Ascending aorta (tissue), 2 donors: ENCODE data around the gene ARID4B. TPM values are rescaled to one million over a fixed set of nuclear protein-coding genes. Genes with fewer than 3 reads are reported as not detected.
"Not testable (repeated sequence)": the region's sequence is repeated elsewhere in the genome, so short reads cannot be mapped to it uniquely, and the experiment has no call there.

Source experiments
- DNase-seq, 2 donors: peaks; one replicate each; pipeline ENCODE4 v3.0.0-alpha.2; 2019; ENCODE audit warnings: low spot score in 2 of 2
- H3K27ac ChIP-seq, 2 donors: fragments of 200-600 bp; sonication (generic); one replicate each; pipeline ENCODE4 v1.5.1; 2016 to 2017; ENCODE audit warnings: mild to moderate bottlenecking in 1 of 2
- H3K27me3 ChIP-seq: fragments of 200-600 bp; sonication (generic); one replicate; pipeline ENCODE4 v1.5.1; 2017
- H3K36me3 ChIP-seq, 2 donors: fragments of 200-600 bp; sonication (generic); one replicate each; pipeline ENCODE4 v1.5.1; 2016
- H3K4me1 ChIP-seq, 2 donors: fragments of 200-600 bp; sonication (generic); one replicate each; pipeline ENCODE4 v1.5.1; 2016 to 2017; ENCODE audit warnings: mild to moderate bottlenecking in 1 of 2
- H3K4me3 ChIP-seq, 2 donors: fragments of 200-600 bp; sonication (generic); one replicate each; pipeline ENCODE4 v1.5.1; 2016 to 2017; ENCODE audit warnings: mild to moderate bottlenecking in 1 of 2
- H3K9me3 ChIP-seq, 2 donors: fragments of 200-600 bp; sonication (generic); one replicate each; pipeline ENCODE4 v1.5.1; 2016
- CTCF ChIP-seq, 3 experiments: fragments of 200-600 bp in 2 of 3; fragments of 450-650 bp in 1 of 3; sonication (generic) in 2 of 3; IDR thresholded peaks; one replicate each; pipeline ENCODE4 v1.5.1; 2016 to 2019; ENCODE audit warnings: antibody characterized with exemption in 3 of 3, mild to moderate bottlenecking in 1 of 3, moderate library complexity in 1 of 3
- intact Hi-C: fragments of 100-400 bp; cut with DNase I; formaldehyde crosslinking; loops from one replicate; pipeline ENCODE4 v1.15.1; 2023
- total RNA-seq: library from RNA; depleted of rRNA; stranded (reverse); fragments of >200 nt; gene quantifications from one replicate; pipeline ENCODE4 v1.1.0, GENCODE V29; 2016

The ARID4B gene
- total RNA-seq, 1 donor from 2014 or later: 22.5 TPM

- Histone ChIP-seq H3K4me3 (no peak overlapping the region), H3K36me3 (peaks cover 32 to 42% of the 10 kb centered on the region in 2 donors)
Observed at GRCh38 chr1:235221653-235222375, 106.2 kb downstream of the ARID4B start.

GRCh38 chr1:235215453-235215852 lies 112.5 kb downstream of the ARID4B start:
- no peaks in the 10 kb centered on the region for H3K4me1 ChIP-seq
- H3K36me3 ChIP-seq: peaks cover 13 to 28% of the 10 kb centered on the region in 2 donors
- no peak for TF ChIP-seq CTCF (IDR thresholded peaks at IDR 0.05)
- no peak overlapping the region for H3K27ac ChIP-seq
- no peaks in the 10 kb centered on the region for H3K9me3 ChIP-seq
- no peaks in the 10 kb centered on the region for H3K27me3 ChIP-seq
- no peak for DNase-seq
- H3K4me3 ChIP-seq: no peak overlapping the region
- intact Hi-C loops: no loop called here

More at GRCh38 chr1:235221653-235222375, 106.2 kb downstream of the ARID4B start:
- intact Hi-C loops: no loop called here
- Histone ChIP-seq H3K27ac (no peak overlapping the region), H3K27me3 (no peaks in the 10 kb centered on the region), H3K4me1 (no peaks in the 10 kb centered on the region), H3K9me3 (no peaks in the 10 kb centered on the region)
- DNase-seq: no peak
- TF ChIP-seq CTCF (IDR thresholded peaks at IDR 0.05): no peak

- DNase-seq, H3K4me3 ChIP-seq, H3K4me1 ChIP-seq, H3K27me3 ChIP-seq, H3K27ac ChIP-seq, H3K9me3 ChIP-seq, intact Hi-C loops: not testable (repeated sequence)
- peaks cover 17 to 32% of the 10 kb centered on the region in 2 donors for H3K36me3 ChIP-seq
Observed at GRCh38 chr1:235214962-235215361, 113.0 kb downstream of the ARID4B start.

GRCh38 chr1:235213752-235214151 lies 114.2 kb downstream of the ARID4B start:
- Histone ChIP-seq H3K27me3 (no peaks in the 10 kb centered on the region), H3K9me3 (no peaks in the 10 kb centered on the region), H3K36me3 (peaks cover 20 to 32% of the 10 kb centered on the region in 2 donors), H3K27ac (no peak overlapping the region), H3K4me3 (no peak overlapping the region), H3K4me1 (no peaks in the 10 kb centered on the region)
- TF ChIP-seq CTCF (IDR thresholded peaks at IDR 0.05): no peak
- no peak for DNase-seq
- intact Hi-C loops: no loop called here

GRCh38 chr1:235211517-235211916 lies 116.5 kb downstream of the ARID4B start:
- Histone ChIP-seq H3K27ac (no peak overlapping the region), H3K4me3 (no peak overlapping the region), H3K9me3 (no peaks in the 10 kb centered on the region), H3K27me3 (no peaks in the 10 kb centered on the region), H3K4me1 (no peaks in the 10 kb centered on the region), H3K36me3 (peaks cover 20 to 36% of the 10 kb centered on the region in 2 donors)
- intact Hi-C loops: no loop called here
- no peak for TF ChIP-seq CTCF (IDR thresholded peaks at IDR 0.05)
- no peak for DNase-seq

- H3K4me1 ChIP-seq: no peaks in the 10 kb centered on the region
- H3K9me3 ChIP-seq: no peaks in the 10 kb centered on the region
- no peak for DNase-seq
- intact Hi-C loops: no loop called here
- H3K4me3 ChIP-seq: no peak overlapping the region
- peaks cover 16 to 24% of the 10 kb centered on the region in 2 donors for H3K36me3 ChIP-seq
- H3K27ac ChIP-seq: no peak overlapping the region
- no peak for TF ChIP-seq CTCF (IDR thresholded peaks at IDR 0.05)
- no peaks in the 10 kb centered on the region for H3K27me3 ChIP-seq
Observed at GRCh38 chr1:235207209-235207565, 120.8 kb downstream of the ARID4B start.
